GM12874 (cell line): ENCODE results near the gene ARHGAP10.

Source experiments
- CTCF ChIP-seq: IDR thresholded peaks from 2 replicates; pipeline ENCODE4 v1.5.1; 2011; ENCODE audit warnings: low read depth, mild to moderate bottlenecking, control low read depth, low read length, moderate library complexity; ENCODE audit not compliant: insufficient read depth

Gene ARHGAP10

GRCh38 chr4:147975933-147976928 lies 244.3 kb downstream of the ARHGAP10 start:
- TF ChIP-seq CTCF, result no peak

- TF ChIP-seq CTCF, result no peak
These were observed 248.7 kb downstream of the ARHGAP10 start for GRCh38 chr4:147980586-147980985.

- TF ChIP-seq CTCF, result no peak
These were observed 249.4 kb downstream of the ARHGAP10 start for GRCh38 chr4:147981305-147981704.

GRCh38 chr4:147984065-147984777 lies 252.3 kb downstream of the ARHGAP10 start:
- TF ChIP-seq CTCF, result peak; percentile 67

GRCh38 chr4:147984778-147985138 lies 252.9 kb downstream of the ARHGAP10 start:
- TF ChIP-seq CTCF, result no peak

- no peak for TF ChIP-seq CTCF
These were observed 253.5 kb downstream of the ARHGAP10 start for GRCh38 chr4:147985376-147985775.

GRCh38 chr4:147987252-147987651 lies 255.4 kb downstream of the ARHGAP10 start:
- TF ChIP-seq CTCF, result no peak
